OCI-LY3 (cell line): ENCODE measurements around the gene TCF4.
"Not testable (repeated sequence)": the region's sequence is repeated elsewhere in the genome, so short reads cannot be mapped to it uniquely, and the experiment has no call there.

ENCODE experiments used
- CTCF ChIP-seq: fragments of 200-600, 300-600 bp; sonication (generic); IDR thresholded peaks from 2 replicates; pipeline ENCODE4 v1.5.1; 2014; ENCODE audit warnings: antibody characterized with exemption, low read length, low read depth
- EZH2phosphoT487 ChIP-seq: fragments of 200-600 bp; shearing (Covaris generic); IDR thresholded peaks from 2 replicates; pipeline ENCODE4 v1.6.1; 2018; ENCODE audit warnings: antibody characterized with exemption, mixed run types, low read depth

- TF ChIP-seq CTCF, EZH2phosphoT487: not testable (repeated sequence)
These were observed 118.9 kb downstream of the TCF4 start for GRCh38 chr18:55469134-55469533.
